ENCODE results near the gene ACOX1.
A peak's percentile ranks its signal among the peaks of the same experiment; 100 is the strongest.

ACOX1 gene

GRCh38 chr17:75987041-75987440 is 8.1 kb upstream of the ACOX1 start:
- TF ChIP-seq ZBTB48 (tag by site-specific recombination; IDR thresholded peaks at IDR 0.05) (no peak), RBAK (tag by site-specific recombination; IDR thresholded peaks at IDR 0.05) (no peak)
- peaks cover 3 to 7% of the 10 kb centered on the region in 2 experiments; a peak in 2 of 3 replicates for H3K36me3 ChIP-seq (ENCODE audit: control insufficient read depth in 2 of 2, insufficient read depth in 1 of 2, low read length in 2 of 2)
- H3K27ac ChIP-seq (ENCODE audit: extremely low read depth, low read depth, low read length), result no peak overlapping the region
- no peak overlapping the region for H3K4me3 ChIP-seq (ENCODE audit: low read depth, low read length)
- no peaks in the 10 kb centered on the region for H3K9me3 ChIP-seq (ENCODE audit: control insufficient read depth, insufficient read depth, low read depth, low read length)
- CTCF ChIA-PET, result interaction anchor here (1.4 to 2.4 kb wide), 2 partner anchors 13 to 17 kb away, joined by 6 to 16 read pairs; partner anchors contain the start of gene CDK3
- POLR2A ChIA-PET, result interaction anchor here (0.7 kb wide), 1 partner anchor 137 kb away, joined by 8 read pairs; no protein-coding TSS in a partner anchor
- peaks cover 11% of the 10 kb centered on the region for H3K4me1 ChIP-seq (ENCODE audit: control insufficient read depth, insufficient read depth, low read length)

- TF ChIP-seq ZNF2 (tag by site-specific recombination; IDR thresholded peaks at IDR 0.05) (no peak), ZBTB48 (tag by site-specific recombination; IDR thresholded peaks at IDR 0.05) (no peak), ZNF354C (tag by site-specific recombination; IDR thresholded peaks at IDR 0.05; ENCODE audit: borderline replicate concordance, low read depth) (no peak), ZNF830 (tag by site-specific recombination; IDR thresholded peaks at IDR 0.05; ENCODE audit: low read depth) (no peak), ZNF626 (tag by site-specific recombination; IDR thresholded peaks at IDR 0.05) (no peak), ZNF114 (tag by site-specific recombination; IDR thresholded peaks at IDR 0.05) (no peak), ZNF324 (tag by site-specific recombination; IDR thresholded peaks at IDR 0.05) (no peak), ZIC2 (tag by site-specific recombination; IDR thresholded peaks at IDR 0.05) (no peak)
- H3K4me1 ChIP-seq (ENCODE audit: control insufficient read depth, insufficient read depth, low read length), result peaks cover 11% of the 10 kb centered on the region
- H3K4me3 ChIP-seq (ENCODE audit: low read depth, low read length), result no peak overlapping the region
- H3K27ac ChIP-seq (ENCODE audit: extremely low read depth, low read depth, low read length), result no peak overlapping the region
- ChIA-PET POLR2A (no interaction called here), CTCF (interaction anchor here (2.7 kb wide), 1 partner anchor 19 kb away, joined by 15 read pairs; no protein-coding TSS in a partner anchor)
- H3K9me3 ChIP-seq (ENCODE audit: control insufficient read depth, insufficient read depth, low read depth, low read length), result no peaks in the 10 kb centered on the region
- H3K36me3 ChIP-seq (ENCODE audit: control insufficient read depth in 2 of 2, insufficient read depth in 1 of 2, low read length in 2 of 2), result peaks cover 0 to 3% of the 10 kb centered on the region in 2 experiments; a peak in 1 of 3 replicates
These were observed 7.0 kb upstream of the ACOX1 start for GRCh38 chr17:75985986-75986385.

GRCh38 chr17:75983501-75984181 is 4.7 kb upstream of the ACOX1 start:
- CTCF ChIA-PET, result interaction anchor here (0.7 to 2.7 kb wide), 6 partner anchors 8 to 30 kb away, joined by 3 to 15 read pairs (median 10); partner anchors contain the start of gene CDK3
- POLR2A ChIA-PET, result interaction anchor here (1.3 to 1.9 kb wide), 3 partner anchors 13 to 43 kb away, joined by 6 to 8 read pairs (median 7); partner anchors contain the start of gene FBF1
- Histone ChIP-seq H3K4me1 (ENCODE audit: control insufficient read depth, insufficient read depth, low read length) (peaks cover 11% of the 10 kb centered on the region), H3K36me3 (ENCODE audit: control insufficient read depth in 2 of 2, insufficient read depth in 1 of 2, low read length in 2 of 2) (no peaks in the 10 kb centered on the region; a peak in 1 of 3 replicates), H3K9me3 (ENCODE audit: control insufficient read depth, insufficient read depth, low read depth, low read length) (no peaks in the 10 kb centered on the region), H3K27ac (ENCODE audit: extremely low read depth, low read depth, low read length) (peak overlapping the region; percentile 10), H3K4me3 (ENCODE audit: low read depth, low read length) (no peak overlapping the region)
- no peak for TF ChIP-seq ZNF701 (tag by site-specific recombination; IDR thresholded peaks at IDR 0.05)
- no peak for TF ChIP-seq SP7 (tag by site-specific recombination; IDR thresholded peaks at IDR 0.05)
- TF ChIP-seq ZNF548 (tag by site-specific recombination; IDR thresholded peaks at IDR 0.05), result no peak
- TF ChIP-seq ZNF555 (tag by site-specific recombination; conservative IDR thresholded peaks at IDR 0.05), result no peak
- no peak for TF ChIP-seq KLF16 (tag by site-specific recombination; IDR thresholded peaks at IDR 0.05)
- TF ChIP-seq ZNF677 (tag by site-specific recombination; IDR thresholded peaks at IDR 0.05), result no peak
- TF ChIP-seq ZSCAN5A (tag by site-specific recombination; IDR thresholded peaks at IDR 0.05), result no peak
- TF ChIP-seq ZNF777 (tag by site-specific recombination; IDR thresholded peaks at IDR 0.05; ENCODE audit: borderline replicate concordance), result no peak
- no peak for TF ChIP-seq REPIN1 (tag by site-specific recombination; IDR thresholded peaks at IDR 0.05; ENCODE audit: low read depth)
- no peak for TF ChIP-seq ZNF394 (tag by site-specific recombination; IDR thresholded peaks at IDR 0.05; ENCODE audit: borderline replicate concordance)
- no peak for TF ChIP-seq BCL11B (tag by site-specific recombination; IDR thresholded peaks at IDR 0.05; ENCODE audit: low read depth)
- TF ChIP-seq ZNF324 (tag by site-specific recombination; IDR thresholded peaks at IDR 0.05), result no peak
- TF ChIP-seq ZNF280C (tag by site-specific recombination; IDR thresholded peaks at IDR 0.05), result no peak
- TF ChIP-seq ZNF248 (tag by site-specific recombination; IDR thresholded peaks at IDR 0.05), result no peak
- no peak for TF ChIP-seq EGR2 (tag by site-specific recombination; IDR thresholded peaks at IDR 0.05; ENCODE audit: low read depth)
- TF ChIP-seq ZNF350 (tag by site-specific recombination; IDR thresholded peaks at IDR 0.05), result no peak
- TF ChIP-seq GLIS2 (tag by site-specific recombination; IDR thresholded peaks at IDR 0.05), result peak; percentile 80
- TF ChIP-seq ZNF837 (tag by site-specific recombination; IDR thresholded peaks at IDR 0.05), result no peak
- no peak for TF ChIP-seq ZNF571 (tag by site-specific recombination; IDR thresholded peaks at IDR 0.05)
- TF ChIP-seq TCF7L2 (IDR thresholded peaks at IDR 0.05; ENCODE audit: borderline replicate concordance, low read depth, low read length), result no peak
- no peak for TF ChIP-seq ZNF560 (tag by site-specific recombination; IDR thresholded peaks at IDR 0.05; ENCODE audit: borderline replicate concordance)

Data from HEK293 (cell line).